C4-2B (cell line): Measurements from ENCODE around the gene STK26.

ENCODE experiments used
- ZFX ChIP-seq: fragments of 450-650 bp; IDR thresholded peaks from 2 replicates; pipeline ENCODE4 v1.6.1; 2017
- TF ChIP-seq, protein P1 (sequence below): fragments of 450-650 bp; conservative IDR thresholded peaks from 2 replicates; pipeline ENCODE4 v1.5.1; 2017; ENCODE audit warnings: mild to moderate bottlenecking

DNA sequence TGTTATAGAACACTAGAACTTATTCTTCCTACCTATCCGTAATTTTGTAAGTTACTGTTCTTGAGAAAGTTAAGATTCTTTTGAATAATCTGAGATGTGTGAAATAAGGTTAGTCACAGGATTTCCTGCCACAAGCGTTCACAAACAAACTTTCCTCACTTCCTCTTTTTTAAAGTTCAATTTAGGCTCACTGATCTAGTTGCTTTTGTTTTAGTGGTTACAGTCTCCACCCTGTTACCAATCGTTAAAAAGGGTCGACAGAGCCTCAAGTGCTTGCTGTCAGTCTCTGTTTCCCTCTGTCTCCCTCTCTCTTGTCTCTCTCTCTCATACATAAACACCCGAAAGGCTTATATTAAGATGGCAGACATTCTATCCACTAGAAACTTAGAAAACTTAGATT, 35.9 kb upstream of the STK26 start:
- TF ChIP-seq, protein P1, sequence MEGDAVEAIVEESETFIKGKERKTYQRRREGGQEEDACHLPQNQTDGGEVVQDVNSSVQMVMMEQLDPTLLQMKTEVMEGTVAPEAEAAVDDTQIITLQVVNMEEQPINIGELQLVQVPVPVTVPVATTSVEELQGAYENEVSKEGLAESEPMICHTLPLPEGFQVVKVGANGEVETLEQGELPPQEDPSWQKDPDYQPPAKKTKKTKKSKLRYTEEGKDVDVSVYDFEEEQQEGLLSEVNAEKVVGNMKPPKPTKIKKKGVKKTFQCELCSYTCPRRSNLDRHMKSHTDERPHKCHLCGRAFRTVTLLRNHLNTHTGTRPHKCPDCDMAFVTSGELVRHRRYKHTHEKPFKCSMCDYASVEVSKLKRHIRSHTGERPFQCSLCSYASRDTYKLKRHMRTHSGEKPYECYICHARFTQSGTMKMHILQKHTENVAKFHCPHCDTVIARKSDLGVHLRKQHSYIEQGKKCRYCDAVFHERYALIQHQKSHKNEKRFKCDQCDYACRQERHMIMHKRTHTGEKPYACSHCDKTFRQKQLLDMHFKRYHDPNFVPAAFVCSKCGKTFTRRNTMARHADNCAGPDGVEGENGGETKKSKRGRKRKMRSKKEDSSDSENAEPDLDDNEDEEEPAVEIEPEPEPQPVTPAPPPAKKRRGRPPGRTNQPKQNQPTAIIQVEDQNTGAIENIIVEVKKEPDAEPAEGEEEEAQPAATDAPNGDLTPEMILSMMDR: no peak
- TF ChIP-seq ZFX: no peak
